Measurements from ENCODE around the gene RPL26. TPM values are rescaled to one million over a fixed set of nuclear protein-coding genes. Genes with fewer than 3 reads are reported as not detected.

The RPL26 gene
- total RNA-seq, 1 donor from 2014 or later, result 1,901 TPM

DNA sequence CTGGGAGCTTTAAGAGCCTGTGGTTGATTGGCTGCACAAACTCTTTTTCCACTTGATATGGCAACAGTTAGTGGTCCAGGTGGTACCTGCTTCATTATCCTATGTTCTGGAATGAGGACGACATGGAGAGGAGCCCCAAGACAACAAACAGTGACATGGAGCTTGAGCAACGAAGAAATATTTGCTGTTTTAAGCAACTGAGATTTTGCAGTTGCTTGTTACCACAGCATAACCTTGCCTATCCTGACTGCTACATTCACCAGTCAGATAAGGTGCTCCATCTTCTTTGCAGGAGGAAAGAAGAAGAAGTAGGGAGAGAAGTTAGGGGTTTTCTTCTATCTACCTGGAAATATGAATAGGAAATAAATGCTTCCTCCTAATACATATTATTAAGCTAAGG is 50.9 kb downstream of the RPL26 start:
- no peak overlapping the region for H3K4me3 Mint-ChIP-seq (ENCODE audit: unreplicated experiment)
- peaks cover under 1% of the 10 kb centered on the region for H3K27me3 Mint-ChIP-seq (ENCODE audit: unreplicated experiment)
- no peaks in the 10 kb centered on the region for H3K9me3 Mint-ChIP-seq (ENCODE audit: unreplicated experiment)
- H3K36me3 Mint-ChIP-seq (ENCODE audit: low read depth, unreplicated experiment), result peaks cover 3% of the 10 kb centered on the region
- H3K4me1 Mint-ChIP-seq (ENCODE audit: unreplicated experiment), result peaks cover 14% of the 10 kb centered on the region
- TF ChIP-seq, protein P1, sequence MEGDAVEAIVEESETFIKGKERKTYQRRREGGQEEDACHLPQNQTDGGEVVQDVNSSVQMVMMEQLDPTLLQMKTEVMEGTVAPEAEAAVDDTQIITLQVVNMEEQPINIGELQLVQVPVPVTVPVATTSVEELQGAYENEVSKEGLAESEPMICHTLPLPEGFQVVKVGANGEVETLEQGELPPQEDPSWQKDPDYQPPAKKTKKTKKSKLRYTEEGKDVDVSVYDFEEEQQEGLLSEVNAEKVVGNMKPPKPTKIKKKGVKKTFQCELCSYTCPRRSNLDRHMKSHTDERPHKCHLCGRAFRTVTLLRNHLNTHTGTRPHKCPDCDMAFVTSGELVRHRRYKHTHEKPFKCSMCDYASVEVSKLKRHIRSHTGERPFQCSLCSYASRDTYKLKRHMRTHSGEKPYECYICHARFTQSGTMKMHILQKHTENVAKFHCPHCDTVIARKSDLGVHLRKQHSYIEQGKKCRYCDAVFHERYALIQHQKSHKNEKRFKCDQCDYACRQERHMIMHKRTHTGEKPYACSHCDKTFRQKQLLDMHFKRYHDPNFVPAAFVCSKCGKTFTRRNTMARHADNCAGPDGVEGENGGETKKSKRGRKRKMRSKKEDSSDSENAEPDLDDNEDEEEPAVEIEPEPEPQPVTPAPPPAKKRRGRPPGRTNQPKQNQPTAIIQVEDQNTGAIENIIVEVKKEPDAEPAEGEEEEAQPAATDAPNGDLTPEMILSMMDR (IDR thresholded peaks at IDR 0.05; ENCODE audit: unreplicated experiment), result no peak
- H3K27ac Mint-ChIP-seq (ENCODE audit: unreplicated experiment), result no peak overlapping the region
- no peak for DNase-seq (ENCODE audit: low spot score)

Other genes with a start within 250 kb of the RPL26 start
- gene PER1, start 230.8 kb downstream of the RPL26 start, total RNA-seq (ENCODE audit: unreplicated experiment), result 30.0 TPM
- gene VAMP2, start 220.2 kb downstream of the RPL26 start, total RNA-seq (ENCODE audit: unreplicated experiment), result 19.8 TPM
- 14.6 TPM for gene TMEM107, start 206.8 kb downstream of the RPL26 start, total RNA-seq (ENCODE audit: unreplicated experiment)
- gene BORCS6, start 193.0 kb downstream of the RPL26 start, total RNA-seq (ENCODE audit: unreplicated experiment), result 9.7 TPM
- gene AURKB, start 172.6 kb downstream of the RPL26 start, total RNA-seq (ENCODE audit: unreplicated experiment), result 21.4 TPM
- 41.3 TPM for gene CTC1, start 135.1 kb downstream of the RPL26 start, total RNA-seq (ENCODE audit: unreplicated experiment)
- 67.0 TPM for gene PFAS, start 133.9 kb downstream of the RPL26 start, total RNA-seq (ENCODE audit: unreplicated experiment)
- gene RANGRF, start 94.5 kb downstream of the RPL26 start, total RNA-seq (ENCODE audit: unreplicated experiment), result 22.0 TPM
- 6.9 TPM for gene SLC25A35, start 87.8 kb downstream of the RPL26 start, total RNA-seq (ENCODE audit: unreplicated experiment)
- 113 TPM for gene ARHGEF15, start 73.0 kb downstream of the RPL26 start, total RNA-seq (ENCODE audit: unreplicated experiment)
- not detected for gene ODF4, start 43.4 kb downstream of the RPL26 start, total RNA-seq (ENCODE audit: unreplicated experiment)
- not detected for gene RNF222, start 14.6 kb upstream of the RPL26 start, total RNA-seq (ENCODE audit: unreplicated experiment)
- gene NDEL1, start 52.7 kb upstream of the RPL26 start, total RNA-seq (ENCODE audit: unreplicated experiment), result 82.4 TPM
- gene MYH10, start 247.5 kb upstream of the RPL26 start, total RNA-seq (ENCODE audit: unreplicated experiment), result 429 TPM

All from endothelial cell (in vitro differentiated cells).